GM12892 (cell line): ENCODE measurements around the gene VNN1.

ENCODE experiments used
- POLR2A ChIP-seq: IDR thresholded peaks from 2 replicates; pipeline ENCODE4 v1.6.1; 2011; ENCODE audit warnings: low read depth, low read length, control low read depth
- POLR2AphosphoS5 ChIP-seq: IDR thresholded peaks from 2 replicates; pipeline ENCODE4 v1.6.1; 2011; ENCODE audit warnings: low read depth, low read length, control low read depth

GRCh38 chr6:132648828-132649227 is 65.0 kb downstream of the VNN1 start:
- TF ChIP-seq POLR2AphosphoS5 (no peak), POLR2A (no peak)
